ENCODE results near the gene MSL3. TPM values are rescaled to one million over a fixed set of nuclear protein-coding genes. Genes with fewer than 3 reads are reported as not detected.

The MSL3 gene
- total RNA-seq, 1 experiment from 2014 or later: 25.4 TPM

Other genes with a start within 250 kb of the MSL3 start
- 0.07 TPM in 1 of 2 replicates, not detected in the other for gene ARHGAP6, start 92.3 kb upstream of the MSL3 start, total RNA-seq (2014; rRNA removed; shearing (Covaris generic))

Data from NCI-H460 (cell line).